ENCODE results near the gene GREB1.

GREB1 gene

DNA sequence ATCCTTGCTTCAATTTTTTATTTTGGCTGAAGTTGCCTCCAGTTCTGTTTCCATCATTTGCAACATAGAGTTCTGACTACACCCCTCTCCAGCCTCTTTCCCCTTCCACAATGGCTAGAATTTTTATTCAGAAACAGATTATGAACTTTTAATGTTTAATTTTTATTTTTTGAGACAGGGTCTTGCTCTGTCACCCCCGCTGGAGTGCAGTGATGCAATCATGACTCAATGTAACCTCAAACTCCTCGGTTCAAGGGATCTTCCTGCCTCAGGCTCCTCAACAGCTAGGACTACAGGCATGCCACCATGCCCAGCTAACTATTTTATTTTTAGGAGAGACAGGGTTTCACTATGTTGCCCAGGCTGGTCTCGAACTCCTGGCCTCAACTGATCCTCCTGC is 133.3 kb downstream of the GREB1 start:
- DNase-seq, result no peak

DNA sequence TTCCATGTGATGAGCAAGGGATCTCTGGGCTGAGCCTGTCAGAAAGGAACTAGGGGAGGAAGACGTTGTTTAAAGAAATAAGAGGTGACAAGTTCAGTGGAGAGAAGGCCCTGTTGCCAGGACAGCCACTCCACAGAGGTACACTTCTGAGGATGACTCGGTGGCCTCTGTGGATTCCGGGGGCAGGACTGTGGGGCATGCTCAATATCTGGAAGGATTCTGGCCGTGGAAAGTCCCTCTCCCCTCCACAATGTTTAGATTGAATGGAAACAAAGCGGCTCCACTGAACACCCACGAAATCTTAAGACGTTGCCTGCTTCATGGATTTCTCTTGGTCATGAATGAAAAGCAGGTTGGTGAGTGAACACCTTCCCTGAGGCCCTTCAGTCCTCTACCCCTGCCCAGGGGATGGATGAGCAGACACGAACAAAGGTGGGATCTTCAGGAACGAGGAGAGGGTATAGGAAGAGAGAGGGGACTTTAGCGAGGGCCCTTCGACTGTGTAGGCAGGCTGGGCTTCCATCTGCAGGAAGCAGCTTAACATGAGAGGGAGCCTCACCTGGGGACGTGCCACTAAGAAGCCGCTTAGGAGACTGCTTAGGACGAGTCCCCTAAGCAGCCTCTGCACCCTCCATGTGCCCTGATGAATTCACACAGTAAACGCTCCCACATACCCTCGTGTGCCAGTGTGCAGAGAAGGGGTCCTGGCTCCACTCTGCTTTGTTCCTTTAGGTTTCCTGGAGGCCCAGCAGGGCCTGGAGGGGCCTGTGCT is 134.2 kb downstream of the GREB1 start:
- no peak for DNase-seq

DNA sequence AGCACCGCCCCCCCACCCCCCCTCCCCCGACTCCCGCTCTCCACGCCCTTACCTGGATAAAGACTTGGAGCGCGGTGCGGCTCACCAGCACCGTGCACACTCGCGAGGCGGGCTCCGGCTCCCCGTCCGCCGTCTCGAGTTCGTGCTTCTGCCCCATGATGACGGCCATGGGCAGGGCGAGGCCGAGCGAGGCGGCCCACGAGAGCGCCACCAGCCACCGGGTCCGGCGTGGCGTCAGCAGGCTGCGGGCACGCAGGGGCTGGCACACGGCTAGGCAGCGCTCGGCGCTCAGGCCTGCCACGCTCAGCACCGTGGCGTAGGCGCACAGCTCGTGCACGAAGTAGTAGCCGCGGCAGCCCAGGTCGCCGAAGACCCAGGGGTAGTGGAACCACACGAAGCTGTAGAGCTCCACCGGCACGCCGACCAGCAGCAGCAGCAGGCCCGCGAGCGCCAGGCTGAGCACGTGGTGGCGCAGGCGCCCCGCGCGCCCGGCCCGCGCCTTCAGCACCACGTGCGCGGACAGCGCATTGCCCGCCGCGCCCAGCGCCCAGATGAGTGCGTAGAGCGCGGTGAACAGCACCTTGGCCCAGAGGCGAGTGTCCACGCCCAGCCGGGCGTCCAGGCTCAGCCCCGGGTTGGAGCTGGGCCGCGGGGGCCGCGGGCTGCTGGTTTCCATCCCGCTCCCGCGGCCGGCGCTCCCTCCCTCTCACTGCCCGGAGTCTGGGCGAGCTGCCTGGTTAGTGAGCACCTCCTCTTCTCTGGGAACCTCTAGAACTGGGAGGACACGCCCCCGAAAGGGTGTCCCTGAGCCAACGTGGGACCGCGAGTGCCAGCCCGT is 135.8 kb downstream of the GREB1 start, which contains the start of gene NTSR2:
NTSR2 (minus strand) TSS at position 742 of the 838 bp plus-strand sequence; CDS start at position 676, 66 bp downstream.
- no peak for DNase-seq

DNA sequence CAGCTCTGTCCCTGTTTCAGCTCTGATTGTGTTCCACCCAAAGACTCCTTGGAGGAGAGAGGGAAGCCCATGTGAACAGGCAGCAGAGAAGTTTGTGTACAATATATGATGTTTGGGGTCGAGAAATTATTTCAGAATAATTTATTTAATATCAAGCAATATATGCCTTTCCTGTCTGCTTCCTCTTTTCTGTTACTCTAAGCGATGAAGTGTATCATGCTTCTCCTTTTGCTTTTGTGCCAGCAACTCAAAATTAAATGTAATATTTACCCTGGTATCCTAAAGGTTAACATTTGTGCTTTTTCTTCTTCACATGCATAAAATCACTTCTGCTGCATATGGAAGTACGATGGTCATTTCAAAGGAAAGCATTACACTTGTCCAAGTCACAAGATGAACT is 138.6 kb downstream of the GREB1 start:
- no peak for DNase-seq

DNA sequence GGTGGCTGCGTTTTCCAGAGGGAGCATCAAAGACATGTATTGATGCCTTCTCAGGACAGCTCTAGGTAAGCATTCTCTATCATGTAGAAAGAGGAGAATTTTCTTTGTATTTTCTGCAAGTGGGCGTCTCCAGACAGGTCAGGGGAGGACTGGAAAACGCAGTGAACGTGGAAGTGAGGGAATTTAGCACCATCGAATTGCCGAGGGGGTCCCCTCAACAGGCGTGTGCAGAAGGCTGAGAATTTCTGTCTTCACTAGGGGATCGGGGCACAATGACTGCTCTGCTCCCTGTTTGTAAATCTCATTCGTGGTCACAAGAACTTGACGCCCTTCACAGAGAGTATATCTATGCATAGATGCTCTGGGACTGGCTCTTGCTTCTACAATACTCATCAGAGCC is 141.1 kb downstream of the GREB1 start:
- no peak for DNase-seq

DNA sequence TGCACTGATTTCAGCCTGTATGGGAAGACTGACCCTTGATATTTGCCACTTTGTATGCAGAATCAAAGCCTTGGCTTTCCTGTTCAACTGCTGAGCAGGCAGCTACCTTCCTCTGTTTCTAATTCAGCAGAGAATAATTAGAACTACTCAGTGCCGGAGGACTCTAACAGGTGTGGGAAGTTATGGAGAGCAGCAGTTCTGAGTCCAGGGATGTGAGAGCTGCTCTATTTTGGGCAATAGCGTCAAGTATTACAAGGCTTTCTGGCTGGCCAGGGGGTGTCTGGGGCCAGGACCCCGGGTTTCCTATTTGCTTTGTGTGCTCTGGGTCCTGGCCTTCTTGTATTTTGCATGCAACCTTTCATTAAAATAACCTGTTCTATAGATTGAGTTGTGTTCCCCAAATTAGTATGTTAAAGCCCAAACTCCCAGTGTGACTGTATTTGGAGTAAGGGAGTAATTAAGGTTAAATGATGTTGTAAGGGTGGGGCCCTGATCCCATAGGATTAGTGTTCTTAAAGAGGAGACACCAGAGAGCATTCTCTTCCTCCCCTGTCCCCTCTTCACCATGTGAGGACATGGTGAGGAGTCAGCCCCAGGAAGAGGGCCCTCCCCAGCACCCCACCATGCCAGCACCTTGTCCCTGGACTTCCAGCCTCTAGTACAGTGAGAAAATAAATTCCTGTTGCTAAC is 141.7 kb downstream of the GREB1 start:
- DNase-seq, result no peak

DNA sequence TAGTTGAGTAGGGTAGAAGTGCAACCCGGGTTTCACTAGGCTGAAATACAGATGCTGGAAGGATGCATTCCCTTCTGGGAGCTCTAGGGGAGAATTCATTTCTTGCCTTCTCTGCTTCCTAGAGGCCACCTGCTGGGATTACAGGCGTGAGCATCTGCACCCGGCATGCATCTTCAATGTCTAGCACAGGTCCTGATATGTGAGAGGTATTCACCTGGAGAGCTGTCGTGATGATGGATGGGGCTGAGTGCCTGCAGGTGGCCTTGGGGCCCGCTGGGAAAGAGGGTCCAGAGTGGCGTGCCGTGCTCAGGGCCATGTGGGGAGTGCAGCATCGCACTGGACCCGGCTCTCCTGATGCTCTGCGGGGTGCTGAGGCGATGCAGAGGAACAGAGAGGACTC is 142.8 kb downstream of the GREB1 start:
- DNase-seq, result no peak

DNA sequence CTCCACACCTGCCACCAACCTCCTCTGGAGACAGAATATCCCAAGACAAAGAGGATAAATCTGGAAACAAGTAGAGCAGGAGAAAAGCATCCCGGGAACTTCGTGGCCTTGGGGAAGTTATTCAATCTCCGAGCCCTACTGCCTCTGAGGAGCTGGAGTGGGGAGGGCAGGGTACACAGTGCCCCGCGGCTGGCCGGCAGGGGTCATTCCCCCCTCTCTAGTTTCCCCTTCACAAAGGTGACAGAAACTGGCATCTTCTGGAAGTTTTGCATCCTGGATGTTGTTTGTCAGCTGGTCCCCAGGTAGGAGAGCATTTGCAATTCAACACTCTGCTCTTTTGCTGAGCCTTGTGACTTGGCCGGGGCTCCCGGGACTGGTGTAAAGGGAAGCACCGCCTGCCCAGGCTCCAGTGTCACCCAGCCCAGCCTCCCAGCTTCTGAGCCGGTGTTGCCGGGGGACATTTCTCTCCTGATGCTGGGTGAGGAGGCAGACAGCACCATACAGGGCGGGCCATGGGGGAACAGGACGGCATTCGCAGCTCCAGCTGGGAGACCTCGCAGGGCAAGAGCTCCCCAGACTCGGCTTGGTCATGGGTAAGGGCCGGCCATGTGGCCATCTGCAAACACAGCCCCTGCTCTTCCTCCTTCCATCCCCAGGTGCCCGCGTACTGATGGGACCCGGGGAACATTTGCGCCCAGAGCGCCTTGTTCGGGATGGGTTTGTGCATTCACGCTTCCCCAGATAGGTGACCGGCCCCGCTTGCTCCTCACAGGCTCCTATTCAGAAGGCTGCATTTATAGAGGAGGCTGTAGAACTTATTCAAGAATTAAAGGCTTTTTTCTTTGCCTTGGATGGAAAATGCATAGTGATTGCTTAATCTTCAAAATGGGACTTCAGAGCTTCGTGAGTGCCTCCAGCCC is 143.6 kb downstream of the GREB1 start:
- no peak for DNase-seq

DNA sequence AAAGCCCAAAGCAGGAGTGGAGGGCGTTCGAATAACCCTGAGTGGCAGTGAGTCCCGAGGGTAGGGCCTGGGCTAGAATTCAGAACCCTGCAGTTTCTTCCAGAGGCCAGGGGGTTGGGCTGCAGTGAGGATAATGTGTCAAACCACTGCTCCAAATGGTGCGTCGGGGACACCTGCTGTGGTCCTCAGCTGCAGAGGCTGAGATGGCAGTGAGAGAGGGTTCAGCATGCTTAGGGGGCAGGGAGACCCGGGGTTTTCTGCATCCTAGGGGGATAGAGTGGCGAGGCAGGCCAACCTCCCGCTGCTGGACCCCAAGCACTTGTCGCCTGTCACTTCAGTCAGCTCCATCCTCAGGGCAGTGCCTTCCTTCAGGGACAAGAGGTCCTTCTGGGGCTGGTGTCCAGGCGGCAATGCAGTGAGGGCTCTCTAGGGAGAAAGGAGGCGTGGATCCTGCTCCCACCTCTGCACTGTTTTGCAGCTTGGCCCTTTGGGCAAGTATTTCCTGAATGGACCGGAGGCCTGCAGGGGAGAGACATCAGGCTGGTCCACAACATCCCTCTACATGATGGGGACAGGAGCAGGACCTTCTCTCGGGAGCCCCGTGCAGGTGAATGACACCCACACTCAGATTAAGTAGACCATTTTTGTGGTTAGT is 144.6 kb downstream of the GREB1 start:
- no peak for DNase-seq

DNA sequence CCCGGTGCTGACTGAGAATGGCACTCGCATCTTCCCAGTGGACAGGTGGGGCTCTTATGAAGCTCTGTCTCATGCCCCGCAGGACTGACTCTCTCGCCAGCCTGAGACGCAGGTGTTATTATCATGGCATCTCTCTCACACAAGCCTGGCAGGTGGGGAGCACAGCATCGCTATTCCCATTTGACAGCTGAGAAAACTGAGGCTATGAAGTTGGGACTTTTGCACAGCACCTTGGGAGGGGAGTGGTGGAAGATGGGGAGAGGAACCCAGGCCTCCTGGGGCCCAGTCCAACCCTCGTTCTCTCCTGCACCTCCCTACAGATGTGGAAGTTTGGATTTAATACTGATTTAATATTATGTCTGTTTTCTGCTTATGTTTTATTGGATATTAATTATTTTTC is 145.2 kb downstream of the GREB1 start:
- no peak for DNase-seq

DNA sequence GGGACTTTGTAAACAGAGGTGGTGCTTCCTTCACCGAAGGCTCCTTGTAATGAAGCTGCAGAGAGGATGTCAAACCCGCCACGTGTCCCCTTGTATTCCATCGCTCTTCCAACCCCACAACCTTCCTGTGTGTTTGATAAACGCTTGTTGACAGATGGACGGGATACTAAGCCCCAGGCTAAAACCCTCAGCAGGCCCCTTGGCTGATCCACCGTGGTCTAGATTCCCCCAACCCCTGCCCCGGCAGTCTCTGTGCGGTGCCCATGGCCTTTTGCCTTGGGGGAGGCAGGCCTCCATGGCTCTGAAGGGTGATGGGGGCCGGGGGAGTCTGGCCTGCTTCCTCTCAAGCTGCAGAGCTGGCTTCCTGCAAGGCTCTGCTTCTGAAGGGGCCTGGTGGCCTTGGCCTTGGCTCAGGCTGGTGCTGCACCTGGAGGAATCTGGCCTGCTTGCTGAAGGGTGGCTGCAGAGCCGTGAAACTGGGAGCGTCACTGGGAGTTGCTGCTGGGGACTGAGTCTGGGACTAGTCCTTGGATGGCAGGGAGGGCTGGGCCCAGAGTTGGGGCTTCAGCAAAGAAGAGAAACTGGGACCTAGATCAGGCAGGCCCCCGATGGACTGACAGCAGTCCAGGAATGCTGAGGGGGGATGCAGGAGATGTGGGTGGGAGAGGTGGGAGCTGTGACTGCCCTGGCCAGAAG is 145.8 kb downstream of the GREB1 start:
- DNase-seq, result peak in 1 of 2 experiments; percentile 68

DNA sequence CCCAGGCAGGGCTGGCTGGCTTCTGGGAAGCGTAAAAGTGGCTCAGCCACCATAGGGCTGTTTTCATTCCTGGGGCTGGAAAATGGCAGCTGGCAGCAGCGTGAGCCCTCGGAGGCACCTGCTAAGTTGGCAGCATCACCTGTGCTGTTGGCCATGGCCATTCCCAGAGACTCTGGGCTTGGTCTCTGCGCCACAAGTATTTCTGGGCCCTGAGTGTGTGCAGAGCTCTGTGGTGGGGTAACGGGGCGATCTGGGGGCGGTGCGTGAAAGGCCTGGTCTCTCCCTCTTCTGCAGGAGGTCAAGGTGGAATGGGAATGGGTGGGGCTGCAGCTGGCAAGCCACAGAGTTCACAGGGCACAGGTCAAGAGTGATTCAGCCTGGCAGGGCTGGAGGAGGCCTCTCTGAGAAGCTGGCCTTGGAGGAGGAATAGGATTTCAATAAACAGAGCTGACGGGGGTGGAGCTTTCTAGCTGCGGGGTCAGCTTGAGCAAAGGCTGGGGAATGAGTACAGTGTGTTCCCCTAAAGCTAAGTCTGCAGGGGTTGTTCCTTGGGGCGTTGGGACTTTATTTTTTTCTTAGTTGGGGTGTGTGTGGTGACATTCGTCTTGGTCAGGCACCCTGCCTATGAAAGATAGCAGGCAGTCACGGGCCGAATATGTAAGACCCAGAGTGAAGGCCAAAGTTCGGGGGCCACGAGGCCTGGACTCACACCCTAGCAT is 146.5 kb downstream of the GREB1 start:
- peak; percentile 33 to 68 for DNase-seq

DNA sequence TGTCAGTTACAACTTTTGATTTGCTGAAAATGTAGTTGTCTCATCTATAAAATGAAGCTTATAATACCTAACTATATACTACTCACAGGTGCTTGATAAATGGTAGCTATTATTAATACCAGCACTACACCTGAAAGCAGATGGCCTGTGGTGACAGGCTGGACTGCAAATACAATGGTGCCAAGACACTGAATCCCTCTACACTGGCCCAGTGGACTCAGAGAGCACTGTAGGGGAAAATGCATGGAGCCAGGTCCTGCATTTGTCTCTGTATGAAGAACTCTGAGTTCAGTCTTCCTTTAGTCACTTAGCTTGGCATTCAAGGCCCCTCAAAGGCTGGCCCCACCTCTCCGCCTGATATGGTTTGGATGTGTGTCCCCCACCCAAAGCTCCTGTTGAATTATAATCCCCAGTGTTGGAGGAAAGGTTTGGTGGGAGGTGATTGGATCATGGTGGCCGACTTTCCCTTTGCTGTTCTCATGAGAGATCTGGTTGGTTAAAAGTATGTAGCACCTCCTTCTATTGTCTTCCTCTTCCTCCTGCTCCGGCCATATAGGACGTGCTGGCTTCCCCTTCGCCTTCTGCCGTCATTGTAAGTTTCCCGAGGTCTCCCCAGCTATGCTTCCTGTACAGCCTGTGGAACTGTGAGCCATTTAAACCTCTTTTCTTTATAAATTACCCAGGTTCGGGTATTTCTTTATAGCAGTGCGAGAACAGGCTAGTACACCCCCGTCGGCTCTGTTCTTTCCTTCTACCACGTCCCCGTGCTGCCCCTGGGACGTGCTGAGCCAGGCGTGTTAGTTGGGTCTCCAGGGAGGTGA is 147.3 kb downstream of the GREB1 start:
- DNase-seq, result peak; percentile 17 to 45

DNA sequence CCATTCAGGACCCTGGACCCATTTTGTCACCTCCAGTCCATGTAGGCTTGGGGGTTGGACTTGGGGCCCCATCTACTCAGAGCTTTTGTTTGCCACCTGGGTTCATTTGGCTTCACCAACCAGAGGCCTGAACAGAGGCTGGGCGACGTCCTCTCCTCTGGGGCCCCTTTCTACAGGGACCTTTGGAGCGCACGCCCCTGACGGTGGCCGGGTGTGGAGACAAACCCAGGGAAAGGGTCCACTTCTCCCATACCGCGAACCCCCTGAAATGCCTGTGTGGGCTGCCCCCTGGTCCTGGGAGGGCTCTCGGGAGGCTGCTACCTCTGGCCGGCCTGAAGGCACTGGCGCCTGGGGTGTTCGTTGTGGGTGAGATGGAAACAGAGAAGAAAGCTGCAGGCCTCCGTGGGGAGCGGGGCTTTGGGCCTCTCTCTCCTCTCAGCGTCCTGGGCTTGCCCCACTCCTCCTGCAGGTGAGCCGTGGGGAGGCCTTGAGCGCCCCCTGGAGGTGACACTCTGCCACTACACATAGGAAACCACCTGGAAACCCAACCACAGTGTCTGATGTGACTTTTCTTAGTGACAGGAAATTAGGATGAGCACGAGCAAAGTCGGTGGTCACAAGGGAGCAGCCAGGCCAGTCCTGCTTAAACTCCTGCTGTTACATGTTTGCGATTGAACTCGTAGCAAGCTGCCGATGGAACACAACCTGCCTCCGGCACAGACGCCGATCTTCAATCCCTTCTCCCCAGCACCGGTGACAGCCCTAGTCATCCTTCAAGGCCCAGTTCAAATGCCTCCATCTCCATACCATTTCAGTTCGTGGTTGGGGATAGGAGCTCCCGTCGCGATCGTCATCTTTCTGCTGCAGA is 148.1 kb downstream of the GREB1 start:
- DNase-seq, result peak in 1 of 2 experiments; percentile 26

DNA sequence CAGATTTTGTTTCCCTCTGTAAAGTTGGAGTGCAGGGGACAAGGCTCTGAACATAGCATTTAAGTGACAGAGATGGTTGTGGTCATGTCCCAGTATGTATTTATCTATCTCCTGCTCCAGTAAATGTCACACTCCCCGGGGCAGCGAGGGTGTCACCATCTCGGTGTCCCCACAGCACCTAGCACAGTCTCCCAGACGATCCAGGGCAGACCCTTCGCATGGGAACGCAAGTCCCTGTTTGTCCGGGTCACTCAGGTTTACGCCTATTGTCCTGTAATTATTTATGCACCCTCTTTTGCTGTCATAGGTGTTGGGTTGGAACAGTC is 148.7 kb downstream of the GREB1 start:
- DNase-seq, result no peak

DNA sequence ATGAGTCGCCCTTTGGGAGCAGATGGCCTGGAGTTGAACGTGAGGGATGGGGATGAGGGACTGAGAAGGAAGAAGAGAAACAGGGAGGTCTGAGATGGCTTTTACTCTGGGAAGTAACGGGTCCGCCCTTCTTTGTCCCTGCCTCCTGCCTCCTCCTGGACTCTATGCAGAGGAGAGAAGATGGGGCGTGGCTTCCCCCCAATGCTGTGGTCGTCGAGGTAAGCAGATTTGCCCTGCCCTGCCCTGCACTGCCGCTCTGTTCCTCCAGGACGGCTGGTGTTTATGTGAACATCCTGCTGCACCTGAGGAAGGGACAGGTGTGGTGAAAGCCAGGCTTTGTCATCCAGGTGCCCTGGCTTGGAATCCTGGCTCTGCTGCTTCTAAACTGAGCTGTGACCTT is 149.6 kb downstream of the GREB1 start:
- DNase-seq, result no peak

DNA sequence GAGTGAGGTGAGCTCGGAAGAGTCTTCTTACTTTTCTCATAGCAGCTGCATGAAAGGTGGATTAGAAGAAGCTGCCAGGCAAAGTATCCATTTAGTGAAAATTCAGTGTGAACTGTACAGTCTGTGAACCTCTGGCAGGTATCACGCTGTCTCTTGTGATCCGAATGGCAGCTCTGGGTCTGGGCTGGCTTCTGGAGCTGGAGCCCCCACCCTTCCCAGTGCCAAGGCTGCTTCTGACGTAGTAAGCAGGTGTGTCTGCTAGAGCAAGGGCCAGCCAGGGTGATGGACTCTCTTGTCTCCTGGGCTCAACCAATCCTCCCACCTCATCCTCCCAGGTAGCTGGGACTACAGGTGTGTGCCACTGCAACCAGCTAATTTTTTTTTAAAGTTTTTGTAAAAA is 150.1 kb downstream of the GREB1 start:
- DNase-seq, result no peak

DNA sequence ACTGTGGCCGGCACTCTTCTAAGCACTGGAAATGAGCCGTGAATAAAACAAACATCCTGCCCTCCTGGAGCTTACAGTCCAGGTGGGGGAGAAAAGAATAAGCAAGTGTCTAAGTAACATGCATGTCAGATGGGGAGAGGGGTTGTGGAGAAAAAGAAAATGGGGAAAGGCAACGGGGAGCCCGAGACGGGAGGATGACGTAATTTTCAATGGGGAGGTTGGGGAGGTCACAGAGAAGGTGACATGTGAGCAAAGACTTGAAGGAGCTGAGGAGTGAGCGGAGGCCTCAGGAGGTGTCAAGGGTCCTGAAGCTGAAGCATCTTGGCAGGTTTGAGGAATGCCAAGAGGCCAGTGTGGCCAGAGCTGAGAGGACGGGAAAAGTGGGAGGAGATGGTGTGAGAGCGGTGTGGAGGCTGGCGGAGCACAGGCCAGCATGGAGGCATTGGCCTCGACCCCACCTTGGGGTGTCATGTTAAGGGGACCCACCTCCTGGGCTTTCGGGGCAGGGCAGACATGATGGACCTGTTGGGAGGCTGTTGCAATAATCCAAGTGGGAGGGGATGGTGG is 151.1 kb downstream of the GREB1 start:
- no peak for DNase-seq
